H9 (cell line): Measurements from ENCODE around the gene CSNK1G1. TPM values are rescaled to one million over a fixed set of nuclear protein-coding genes. Genes with fewer than 3 reads are reported as not detected.

Experiments
- DNase-seq: peaks from one replicate; pipeline ENCODE4 v3.0.0-alpha.2; 2017
- H2AFZ ChIP-seq: one replicate; pipeline ENCODE4 v1.6.1; 2013; ENCODE audit warnings: mild to moderate bottlenecking, low read length, control low read depth, moderate library complexity
- H2AK5ac ChIP-seq: 2 replicates; pipeline ENCODE4 v1.6.1; 2013; ENCODE audit warnings: low read length, control low read depth, mixed read lengths; ENCODE audit not compliant: insufficient read length
- H2BK120ac ChIP-seq: one replicate; pipeline ENCODE4 v1.6.1; 2013; ENCODE audit warnings: low read depth, mild to moderate bottlenecking, low read length, control low read depth, inconsistent platforms; ENCODE audit not compliant: poor library complexity, severe bottlenecking
- H2BK12ac ChIP-seq: 2 replicates; pipeline ENCODE4 v1.6.1; 2013; ENCODE audit warnings: low read length, control low read depth, mixed read lengths, low read depth; ENCODE audit not compliant: insufficient read length
- H2BK15ac ChIP-seq: 2 replicates; pipeline ENCODE4 v1.6.1; 2013; ENCODE audit warnings: low read depth, low read length, control low read depth
- H2BK20ac ChIP-seq: one replicate; pipeline ENCODE4 v1.6.1; 2013; ENCODE audit warnings: low read depth, mild to moderate bottlenecking, low read length, control low read depth, inconsistent platforms; ENCODE audit not compliant: poor library complexity, severe bottlenecking
- H2BK5ac ChIP-seq: 2 replicates; pipeline ENCODE4 v1.6.1; 2013; ENCODE audit warnings: low read length, control low read depth, mixed read lengths; ENCODE audit not compliant: insufficient read length
- H3K14ac ChIP-seq: 2 replicates; pipeline ENCODE4 v1.6.1; 2013; ENCODE audit warnings: low read length, control low read depth; ENCODE audit not compliant: insufficient read depth
- H3K18ac ChIP-seq: 2 replicates; pipeline ENCODE4 v1.6.1; 2013; ENCODE audit warnings: low read depth, mild to moderate bottlenecking, mixed read lengths, low read length, control low read depth; ENCODE audit not compliant: insufficient read length
- H3K23ac ChIP-seq: 2 replicates; pipeline ENCODE4 v1.6.1; 2013; ENCODE audit warnings: low read length, control low read depth, mixed read lengths, low read depth; ENCODE audit not compliant: insufficient read length
- H3K23me2 ChIP-seq: 2 replicates; pipeline ENCODE4 v1.6.1; 2013; ENCODE audit warnings: low read depth, mild to moderate bottlenecking, mixed read lengths, low read length, control low read depth; ENCODE audit not compliant: insufficient read length, poor library complexity, severe bottlenecking
- H3K27ac ChIP-seq: 2 replicates; pipeline ENCODE4 v1.5.1; 2013; ENCODE audit warnings: low read length, control low read depth, mixed read lengths, low read depth; ENCODE audit not compliant: insufficient read length
- H3K27me3 ChIP-seq: 2 replicates; pipeline ENCODE4 v1.6.1; 2013; ENCODE audit warnings: low read length, control low read depth, inconsistent platforms; ENCODE audit not compliant: insufficient read depth
- H3K4ac ChIP-seq: 2 replicates; pipeline ENCODE4 v1.6.1; 2013; ENCODE audit warnings: low read depth, mild to moderate bottlenecking, control low read depth, inconsistent platforms, low read length, moderate library complexity
- H3K4me1 ChIP-seq: 2 replicates; pipeline ENCODE4 v1.6.1; 2013; ENCODE audit warnings: low read length, control low read depth, inconsistent platforms; ENCODE audit not compliant: insufficient read depth
- H3K4me2 ChIP-seq: 2 replicates; pipeline ENCODE4 v1.6.1; 2013; ENCODE audit warnings: low read length, control low read depth, mixed read lengths; ENCODE audit not compliant: insufficient read length, insufficient read depth
- H3K56ac ChIP-seq: 2 replicates; pipeline ENCODE4 v1.6.1; 2013; ENCODE audit warnings: low read depth, mild to moderate bottlenecking, mixed read lengths, low read length, control low read depth; ENCODE audit not compliant: insufficient read length
- H3K79me1 ChIP-seq: 2 replicates; pipeline ENCODE4 v1.6.1; 2013; ENCODE audit warnings: low read depth, mild to moderate bottlenecking, moderate library complexity, low read length, control low read depth, inconsistent platforms; ENCODE audit not compliant: insufficient read depth, poor library complexity, severe bottlenecking
- H3K79me2 ChIP-seq: 2 replicates; pipeline ENCODE4 v1.6.1; 2013; ENCODE audit warnings: low read length, control low read depth, inconsistent platforms; ENCODE audit not compliant: insufficient read depth
- H3K9ac ChIP-seq: 2 replicates; pipeline ENCODE4 v1.6.1; 2013; ENCODE audit warnings: low read length, control low read depth, mixed read lengths; ENCODE audit not compliant: insufficient read length; ENCODE audit errors: extremely low read depth
- H3K9me3 ChIP-seq: one replicate; pipeline ENCODE4 v1.6.1; 2013; ENCODE audit warnings: low read depth, low read length, inconsistent platforms; ENCODE audit not compliant: control insufficient read depth
- H3T11ph ChIP-seq: one replicate; pipeline ENCODE4 v1.6.1; 2013; ENCODE audit warnings: mild to moderate bottlenecking, low read length, control low read depth, inconsistent platforms
- H4K20me1 ChIP-seq: one replicate; pipeline ENCODE4 v1.6.1; 2013; ENCODE audit not compliant: control insufficient read depth, insufficient read length, insufficient read depth
- H4K5ac ChIP-seq: 2 replicates; pipeline ENCODE4 v1.6.1; 2013; ENCODE audit warnings: low read depth, mild to moderate bottlenecking, mixed read lengths, low read length, control low read depth; ENCODE audit not compliant: insufficient read length
- H4K8ac ChIP-seq: replicated peaks from 2 replicates; pipeline ENCODE4 v1.6.1; 2013; ENCODE audit warnings: low read length, control low read depth, mixed read lengths, low read depth; ENCODE audit not compliant: insufficient read length
- H4K91ac ChIP-seq: 2 replicates; pipeline ENCODE4 v1.6.1; 2013; ENCODE audit warnings: low read depth, mild to moderate bottlenecking, moderate library complexity, mixed read lengths, low read length, control low read depth; ENCODE audit not compliant: insufficient read length
- H3K27ac Mint-ChIP-seq, 3 experiments: 2 replicates in 2 of 3; 3 replicates in 1 of 3; pipeline ENCODE4 v1.8.0; 2020 to 2021; ENCODE audit warnings: mixed read lengths in 3 of 3, mild to moderate bottlenecking in 1 of 3, moderate library complexity in 1 of 3
- H3K27me3 Mint-ChIP-seq: 2 replicates; pipeline ENCODE4 v1.8.0; 2021; ENCODE audit warnings: low read depth, mild to moderate bottlenecking, moderate library complexity, mixed read lengths
- H3K36me3 Mint-ChIP-seq, 3 experiments: 2 replicates in 2 of 3; 3 replicates in 1 of 3; pipeline ENCODE4 v1.8.0; 2020 to 2021; ENCODE audit warnings: low read depth in 3 of 3, mixed read lengths in 3 of 3; ENCODE audit not compliant: insufficient read depth in 1 of 3
- H3K4me1 Mint-ChIP-seq, 2 experiments: 2 replicates each; pipeline ENCODE4 v1.8.0; 2020; ENCODE audit warnings: mixed read lengths in 2 of 2
- H3K4me3 Mint-ChIP-seq, 2 experiments: 2 replicates in 1 of 2; 3 replicates in 1 of 2; pipeline ENCODE4 v1.8.0; 2020 to 2021; ENCODE audit warnings: mild to moderate bottlenecking in 2 of 2, mixed read lengths in 2 of 2, moderate library complexity in 1 of 2
- H3K9me3 Mint-ChIP-seq, 2 experiments: 2 replicates in 1 of 2; 3 replicates in 1 of 2; pipeline ENCODE4 v1.8.0; 2020; ENCODE audit warnings: mild to moderate bottlenecking in 2 of 2, mixed read lengths in 2 of 2, moderate library complexity in 1 of 2
- CTCF ChIP-seq: fragments of 200-600 bp; sonication (generic); conservative IDR thresholded peaks from 3 replicates; pipeline ENCODE4 v1.8.0; 2021; ENCODE audit warnings: antibody characterized with exemption, mild to moderate bottlenecking
- WGBS: extraction: QIAGEN DNeasy Blood & Tissue Kit; methylation state at CpG from one replicate; pipeline ENCODE4 v1.1.7; 2013; ENCODE audit warnings: missing lambda C conversion rate, low lambda C conversion rate, mixed read lengths; ENCODE audit not compliant: insufficient read length; ENCODE audit errors: extremely low coverage; 5-methylcytosine and 5-hydroxymethylcytosine counted together
- total RNA-seq: library from RNA; stranded (reverse); gene quantifications from 2 replicates; pipeline ENCODE4 v1.2.1, GENCODE V29; 2021

Gene CSNK1G1
- total RNA-seq, 1 experiment from 2014 or later, result 17.1 TPM

GRCh38 chr15:64180235-64180824, 175.6 kb downstream of the CSNK1G1 start:
- Histone ChIP-seq H3K9ac (no peak overlapping the region), H2BK5ac (no peak overlapping the region), H4K5ac (no peak overlapping the region), H3K14ac (no peak overlapping the region), H3K23ac (no peak overlapping the region), H3K23me2 (no peaks in the 10 kb centered on the region), H2BK20ac (no peak overlapping the region), H3K4ac (no peak overlapping the region), H2BK12ac (no peak overlapping the region), H3K27me3 (no peaks in the 10 kb centered on the region), H3K4me2 (no peak overlapping the region), H2AFZ (no peak overlapping the region), H3K4me1 (no peaks in the 10 kb centered on the region), H3K27ac (no peak overlapping the region), H3K9me3 (no peaks in the 10 kb centered on the region), H3K18ac (no peak overlapping the region), H2AK5ac (no peak overlapping the region), H3K79me1 (no peaks in the 10 kb centered on the region), H3K56ac (no peak overlapping the region), H4K20me1 (no peaks in the 10 kb centered on the region), H2BK120ac (no peak overlapping the region), H3T11ph (no peak overlapping the region), H4K8ac (no peak overlapping the region), H2BK15ac (no peak overlapping the region), H4K91ac (no peak overlapping the region), H3K79me2 (no peaks in the 10 kb centered on the region; the same call in 1 of the 2 replicates)
- Mint-ChIP-seq H3K9me3 (no peaks in the 10 kb centered on the region), H3K36me3 (peaks cover 0 to 12% (median 7%) of the 10 kb centered on the region in 3 experiments; a peak in 3 of 7 replicates), H3K4me1 (no peaks in the 10 kb centered on the region), H3K27ac (peak overlapping the region in 1 of 3 experiments; percentile 59; a peak in 3 of 7 replicates), H3K27me3 (no peaks in the 10 kb centered on the region), H3K4me3 (no peak overlapping the region)
- WGBS, result no CpG with 5 or more reads among the region's 8 CpGs
- TF ChIP-seq CTCF, result no peak
- peak; percentile 39 for DNase-seq
